Right cardiac atrium (tissue), 5 donors: ENCODE data around the gene MAMDC4. TPM values are rescaled to one million over a fixed set of nuclear protein-coding genes. Genes with fewer than 3 reads are reported as not detected.

ENCODE experiments used
- ATAC-seq, 2 donors: fragments of 200-7000 bp; cut with Tn5 transposase; one replicate each; pipeline versions ENCODE4 v1.8.0 to v1.9.1; 2020; ENCODE audit warnings: moderate library complexity in 2 of 2, mild to moderate bottlenecking in 1 of 2
- DNase-seq, 3 donors: peaks; one replicate each; pipeline ENCODE4 v3.0.0-alpha.2; 2020
- H3K27ac ChIP-seq: one replicate; pipeline ENCODE4 v1.5.1; 2013; ENCODE audit warnings: mild to moderate bottlenecking, low read length, control low read depth, moderate library complexity
- H3K27me3 ChIP-seq: one replicate; pipeline ENCODE4 v1.6.1; 2013; ENCODE audit not compliant: control insufficient read depth, insufficient read depth
- H3K4me1 ChIP-seq: one replicate; pipeline ENCODE4 v1.6.1; 2013; ENCODE audit warnings: low read length; ENCODE audit not compliant: control insufficient read depth, insufficient read depth
- H3K4me3 ChIP-seq: one replicate; pipeline ENCODE4 v1.5.1; 2013; ENCODE audit warnings: low read length, control low read depth
- H3K9me3 ChIP-seq: one replicate; pipeline ENCODE4 v1.6.1; 2013; ENCODE audit warnings: low read length; ENCODE audit not compliant: control insufficient read depth
- WGBS: extraction: QIAGEN DNeasy Blood & Tissue Kit; methylation state at CpG from one replicate; pipeline ENCODE4 v1.1.7; 2013; 5-methylcytosine and 5-hydroxymethylcytosine counted together
- intact Hi-C, 4 donors: fragments of 100-400 bp; cut with DNase I; formaldehyde crosslinking; loops; one replicate each; pipeline versions ENCODE4 v1.11.0 to v1.14.0; 2022 to 2023
- polyA plus RNA-seq: library from polyadenylated mRNA; stranded (reverse); fragments of 200-250 nt; gene quantifications from one replicate; pipeline ENCODE4 v1.2.3, GENCODE V29; 2013
- total RNA-seq, 4 donors: library from RNA; stranded (reverse); fragmentation: NEBNext Ultra II Directional; extraction: Animal tissue kit (Norgen Biotek cat#: 25700); gene quantifications; one replicate each; pipeline ENCODE4 v1.2.1, GENCODE V29; 2021
- donor health status: healthy with polysubstance abuse.
- donor health status: DM: no; HTN: yes; CAD: no.
- donor health status: DM: no; HTN: no; CAD: no.
- donor health status: DM: no; HTN: yes; CAD: no; lungs with severe emphysema.
- donor health status: DM: yes; HTN: yes; CAD: no.

The MAMDC4 gene
- total and polyA plus RNA-seq, 5 donors, result 3.0 to 10.8 (median 5.2) TPM

DNA sequence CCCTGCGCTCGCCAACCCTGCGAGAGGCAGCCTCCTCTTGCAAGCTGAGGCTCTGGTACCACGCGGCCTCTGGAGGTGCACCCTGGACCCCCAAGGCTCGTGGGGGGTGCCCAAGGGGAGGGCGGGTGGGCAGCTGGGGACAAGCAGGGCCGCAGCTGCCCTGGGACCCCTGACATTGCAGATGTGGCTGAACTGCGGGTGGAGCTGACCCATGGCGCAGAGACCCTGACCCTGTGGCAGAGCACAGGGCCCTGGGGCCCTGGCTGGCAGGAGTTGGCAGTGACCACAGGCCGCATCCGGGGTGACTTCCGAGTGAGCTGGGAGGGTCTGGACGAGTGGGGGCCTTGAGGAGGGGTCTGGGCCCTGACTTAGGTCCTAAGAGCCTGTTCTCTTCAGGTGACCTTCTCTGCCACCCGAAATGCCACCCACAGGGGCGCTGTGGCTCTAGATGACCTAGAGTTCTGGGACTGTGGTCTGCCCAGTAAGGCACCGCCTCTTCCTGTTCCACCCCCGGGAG is 1.5 kb downstream of the MAMDC4 start:
- intact Hi-C loops, result loop anchor here in 1 of 4 donors (10.0 kb wide), 1 partner anchor 91 kb away; the partner anchor contains the start of genes C8G and FBXW5
- peak in 2 of 3 donors; percentile 49 to 60 for DNase-seq
- Histone ChIP-seq H3K4me3 (no peak overlapping the region), H3K4me1 (peaks cover 2% of the 10 kb centered on the region), H3K9me3 (no peaks in the 10 kb centered on the region), H3K27me3 (no peaks in the 10 kb centered on the region), H3K27ac (no peak overlapping the region)
- 87% methylated on average over 18 of the region's 18 CpGs for WGBS
- ATAC-seq, result no peak

DNA sequence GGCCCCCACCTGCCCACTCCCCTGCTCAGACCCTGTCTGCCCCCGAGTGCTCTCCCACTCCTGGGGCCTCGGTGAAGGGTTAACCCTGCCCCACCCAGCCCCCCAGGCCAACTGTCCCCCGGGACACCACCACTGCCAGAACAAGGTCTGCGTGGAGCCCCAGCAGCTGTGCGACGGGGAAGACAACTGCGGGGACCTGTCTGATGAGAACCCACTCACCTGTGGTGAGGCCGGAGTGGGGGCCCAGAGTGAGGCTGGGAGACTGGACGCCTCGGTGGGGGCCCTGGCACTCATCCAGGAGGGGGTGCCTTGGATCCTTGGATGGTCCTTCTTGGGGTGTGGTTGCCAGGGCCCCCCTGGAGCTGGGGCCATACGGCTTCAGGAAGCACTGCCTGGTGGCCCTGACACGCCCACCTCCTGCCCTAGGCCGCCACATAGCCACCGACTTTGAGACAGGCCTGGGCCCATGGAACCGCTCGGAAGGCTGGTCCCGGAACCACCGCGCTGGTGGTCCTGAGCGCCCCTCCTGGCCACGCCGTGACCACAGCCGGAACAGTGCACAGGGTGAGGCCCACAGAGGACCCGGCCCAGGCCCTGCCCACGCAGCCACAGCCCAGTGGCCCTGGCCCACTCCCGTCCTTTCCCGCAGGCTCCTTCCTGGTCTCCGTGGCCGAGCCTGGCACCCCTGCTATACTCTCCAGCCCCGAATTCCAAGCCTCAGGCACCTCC is 2.1 kb downstream of the MAMDC4 start:
- Histone ChIP-seq H3K27ac (no peak overlapping the region), H3K9me3 (no peaks in the 10 kb centered on the region), H3K27me3 (no peaks in the 10 kb centered on the region), H3K4me3 (no peak overlapping the region), H3K4me1 (peaks cover 2% of the 10 kb centered on the region)
- intact Hi-C loops, result loop anchor here in 1 of 4 donors (10.0 kb wide), 1 partner anchor 91 kb away; the partner anchor contains the start of genes C8G and FBXW5
- 74% methylated on average over 30 of the region's 30 CpGs for WGBS
- peak; percentile 31 to 77 (median 58) for DNase-seq
- no peak for ATAC-seq

DNA sequence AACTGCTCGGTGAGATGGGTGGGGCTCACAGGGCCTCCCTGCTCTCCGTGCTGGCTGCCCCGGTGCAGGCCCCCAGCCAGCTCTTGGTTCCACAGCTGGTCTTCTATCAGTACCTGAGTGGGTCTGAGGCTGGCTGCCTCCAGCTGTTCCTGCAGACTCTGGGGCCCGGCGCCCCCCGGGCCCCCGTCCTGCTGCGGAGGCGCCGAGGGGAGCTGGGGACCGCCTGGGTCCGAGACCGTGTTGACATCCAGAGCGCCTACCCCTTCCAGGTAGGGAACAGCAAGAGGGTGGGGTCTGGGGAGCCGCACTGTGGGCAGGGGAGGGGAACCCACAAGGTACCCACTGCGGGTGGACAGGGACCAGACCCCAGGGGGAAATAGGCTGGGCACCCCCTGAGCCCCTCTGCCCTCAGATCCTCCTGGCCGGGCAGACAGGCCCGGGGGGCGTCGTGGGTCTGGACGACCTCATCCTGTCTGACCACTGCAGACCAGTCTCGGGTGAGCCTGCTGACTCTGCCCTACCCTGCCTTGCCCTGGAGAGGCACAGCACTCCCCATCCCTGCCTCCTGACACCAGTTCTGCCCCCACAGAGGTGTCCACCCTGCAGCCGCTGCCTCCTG is 2.8 kb downstream of the MAMDC4 start:
- intact Hi-C loops, result loop anchor here in 2 of 4 donors (5.0 to 10.0 kb wide), 2 partner anchors 53 to 90 kb away; partner anchors contain the start of genes C8G (in 1 of the 2) and FBXW5 (in 1 of the 2)
- 82% methylated on average over 23 of the region's 23 CpGs for WGBS

DNA sequence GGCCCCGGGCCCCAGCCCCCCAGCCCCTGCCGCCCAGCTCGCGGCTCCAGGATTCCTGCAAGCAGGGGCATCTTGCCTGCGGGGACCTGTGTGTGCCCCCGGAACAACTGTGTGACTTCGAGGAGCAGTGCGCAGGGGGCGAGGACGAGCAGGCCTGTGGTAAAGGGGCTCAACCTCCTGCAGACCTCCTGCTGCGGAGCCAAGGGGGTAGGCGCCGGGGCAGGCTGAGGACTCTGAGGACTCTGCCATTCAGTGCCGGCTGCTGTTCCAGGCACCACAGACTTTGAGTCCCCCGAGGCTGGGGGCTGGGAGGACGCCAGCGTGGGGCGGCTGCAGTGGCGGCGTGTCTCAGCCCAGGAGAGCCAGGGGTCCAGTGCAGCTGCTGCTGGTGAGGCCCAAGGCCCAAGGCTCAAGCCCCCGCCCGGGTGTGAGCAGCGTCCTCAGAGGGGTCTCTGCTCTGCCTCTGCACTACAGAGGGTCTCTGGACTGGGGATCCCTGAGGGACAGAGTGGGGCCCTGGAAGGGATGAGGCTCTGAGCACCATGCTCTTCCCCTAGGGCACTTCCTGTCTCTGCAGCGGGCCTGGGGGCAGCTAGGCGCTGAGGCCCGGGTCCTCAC is 3.4 kb downstream of the MAMDC4 start:
- WGBS, result 74% methylated on average over 26 of the region's 26 CpGs
- Histone ChIP-seq H3K27me3 (no peaks in the 10 kb centered on the region), H3K4me1 (no peaks in the 10 kb centered on the region), H3K9me3 (no peaks in the 10 kb centered on the region), H3K27ac (no peak overlapping the region), H3K4me3 (no peak overlapping the region)
- ATAC-seq (no peak), DNase-seq (peak; percentile 30 to 79 (median 68))
- intact Hi-C loops, result loop anchor here in 2 of 4 donors (5.0 to 10.0 kb wide), 2 partner anchors 53 to 89 kb away; partner anchors contain the start of genes C8G (in 1 of the 2) and FBXW5 (in 1 of the 2)

More for the DNA sequence above, 2.8 kb downstream of the MAMDC4 start:
- H3K27ac ChIP-seq, result no peak overlapping the region
- peak in 2 of 3 donors; percentile 35 to 63 for DNase-seq
- no peaks in the 10 kb centered on the region for H3K9me3 ChIP-seq
- H3K27me3 ChIP-seq, result no peaks in the 10 kb centered on the region
- H3K4me3 ChIP-seq, result no peak overlapping the region
- peaks cover 2% of the 10 kb centered on the region for H3K4me1 ChIP-seq
- no peak for ATAC-seq

DNA sequence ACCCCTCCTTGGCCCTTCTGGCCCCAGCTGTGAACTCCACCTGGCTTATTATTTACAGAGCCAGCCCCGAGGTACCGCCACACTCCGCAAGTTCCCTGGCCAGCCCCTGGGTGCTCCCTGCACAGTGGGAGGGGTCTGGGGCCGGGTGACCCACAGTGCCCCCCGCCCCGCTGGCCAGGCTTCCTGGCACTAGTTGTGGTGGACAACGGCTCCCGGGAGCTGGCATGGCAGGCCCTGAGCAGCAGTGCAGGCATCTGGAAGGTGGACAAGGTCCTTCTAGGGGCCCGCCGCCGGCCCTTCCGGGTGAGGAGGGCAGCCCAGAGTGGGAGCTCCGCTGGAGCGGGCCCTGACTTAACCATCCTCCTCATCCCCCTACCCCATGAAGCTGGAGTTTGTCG is 3.9 kb downstream of the MAMDC4 start:
- Histone ChIP-seq H3K27me3 (no peaks in the 10 kb centered on the region), H3K27ac (no peak overlapping the region), H3K4me1 (no peaks in the 10 kb centered on the region), H3K9me3 (no peaks in the 10 kb centered on the region), H3K4me3 (no peak overlapping the region)
- intact Hi-C loops, result loop anchor here in 2 of 4 donors (5.0 to 10.0 kb wide), 2 partner anchors 54 to 89 kb away; partner anchors contain the start of genes C8G (in 1 of the 2) and FBXW5 (in 1 of the 2)
- DNase-seq, result peak in 2 of 3 donors; percentile 50 to 57
- WGBS, result 70% methylated on average over 15 of the region's 15 CpGs
- no peak for ATAC-seq

DNA sequence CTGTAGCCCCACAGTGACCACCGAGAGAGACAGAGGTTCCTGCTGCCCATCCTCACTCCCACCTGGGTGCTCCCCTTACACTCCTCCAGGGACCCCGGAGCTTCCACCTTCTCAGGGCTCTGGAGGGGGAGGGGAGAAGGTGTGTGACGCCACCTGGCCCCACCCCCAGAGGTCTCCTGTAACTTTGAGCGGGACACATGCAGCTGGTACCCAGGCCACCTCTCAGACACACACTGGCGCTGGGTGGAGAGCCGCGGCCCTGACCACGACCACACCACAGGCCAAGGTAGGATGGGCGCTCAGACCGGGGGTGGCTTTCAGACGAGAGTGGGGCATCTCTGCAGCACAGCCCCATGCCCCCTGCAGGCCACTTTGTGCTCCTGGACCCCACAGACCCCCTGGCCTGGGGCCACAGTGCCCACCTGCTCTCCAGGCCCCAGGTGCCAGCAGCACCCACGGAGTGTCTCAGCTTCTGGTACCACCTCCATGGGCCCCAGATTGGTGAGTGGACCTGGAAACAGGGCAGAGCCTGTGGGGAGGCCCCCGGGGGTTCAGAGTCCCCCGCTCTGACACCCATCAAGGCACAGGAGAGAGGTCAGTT is 4.5 kb downstream of the MAMDC4 start:
- H3K4me1 ChIP-seq, result no peaks in the 10 kb centered on the region
- DNase-seq (peak in 2 of 3 donors; percentile 20 to 42), ATAC-seq (no peak)
- H3K9me3 ChIP-seq, result no peaks in the 10 kb centered on the region
- intact Hi-C loops, result loop anchor here in 2 of 4 donors (5.0 to 10.0 kb wide), 2 partner anchors 54 to 88 kb away; partner anchors contain the start of genes C8G (in 1 of the 2) and FBXW5 (in 1 of the 2)
- H3K27me3 ChIP-seq, result no peaks in the 10 kb centered on the region
- WGBS, result 79% methylated on average over 14 of the region's 14 CpGs
- H3K27ac ChIP-seq, result no peak overlapping the region
- H3K4me3 ChIP-seq, result no peak overlapping the region

DNA sequence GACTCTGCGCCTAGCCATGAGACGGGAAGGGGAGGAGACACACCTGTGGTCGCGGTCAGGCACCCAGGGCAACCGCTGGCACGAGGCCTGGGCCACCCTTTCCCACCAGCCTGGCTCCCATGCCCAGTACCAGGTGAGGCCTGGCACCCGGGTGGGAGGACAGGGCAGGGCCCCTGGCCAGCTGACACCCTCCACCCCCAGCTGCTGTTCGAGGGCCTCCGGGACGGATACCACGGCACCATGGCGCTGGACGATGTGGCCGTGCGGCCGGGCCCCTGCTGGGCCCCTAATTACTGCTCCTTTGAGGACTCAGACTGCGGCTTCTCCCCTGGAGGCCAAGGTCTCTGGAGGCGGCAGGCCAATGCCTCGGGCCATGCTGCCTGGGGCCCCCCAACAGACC is 5.0 kb downstream of the MAMDC4 start:
- Histone ChIP-seq H3K9me3 (no peaks in the 10 kb centered on the region), H3K4me1 (no peaks in the 10 kb centered on the region), H3K27me3 (no peaks in the 10 kb centered on the region), H3K27ac (no peak overlapping the region), H3K4me3 (no peak overlapping the region)
- no peak for ATAC-seq
- WGBS, result 88% methylated on average over 19 of the region's 19 CpGs
- intact Hi-C loops, result loop anchor here in 2 of 4 donors (5.0 to 10.0 kb wide), 2 partner anchors 55 to 88 kb away; partner anchors contain the start of genes C8G (in 1 of the 2) and FBXW5 (in 1 of the 2)
- peak; percentile 18 to 56 (median 54) for DNase-seq

DNA sequence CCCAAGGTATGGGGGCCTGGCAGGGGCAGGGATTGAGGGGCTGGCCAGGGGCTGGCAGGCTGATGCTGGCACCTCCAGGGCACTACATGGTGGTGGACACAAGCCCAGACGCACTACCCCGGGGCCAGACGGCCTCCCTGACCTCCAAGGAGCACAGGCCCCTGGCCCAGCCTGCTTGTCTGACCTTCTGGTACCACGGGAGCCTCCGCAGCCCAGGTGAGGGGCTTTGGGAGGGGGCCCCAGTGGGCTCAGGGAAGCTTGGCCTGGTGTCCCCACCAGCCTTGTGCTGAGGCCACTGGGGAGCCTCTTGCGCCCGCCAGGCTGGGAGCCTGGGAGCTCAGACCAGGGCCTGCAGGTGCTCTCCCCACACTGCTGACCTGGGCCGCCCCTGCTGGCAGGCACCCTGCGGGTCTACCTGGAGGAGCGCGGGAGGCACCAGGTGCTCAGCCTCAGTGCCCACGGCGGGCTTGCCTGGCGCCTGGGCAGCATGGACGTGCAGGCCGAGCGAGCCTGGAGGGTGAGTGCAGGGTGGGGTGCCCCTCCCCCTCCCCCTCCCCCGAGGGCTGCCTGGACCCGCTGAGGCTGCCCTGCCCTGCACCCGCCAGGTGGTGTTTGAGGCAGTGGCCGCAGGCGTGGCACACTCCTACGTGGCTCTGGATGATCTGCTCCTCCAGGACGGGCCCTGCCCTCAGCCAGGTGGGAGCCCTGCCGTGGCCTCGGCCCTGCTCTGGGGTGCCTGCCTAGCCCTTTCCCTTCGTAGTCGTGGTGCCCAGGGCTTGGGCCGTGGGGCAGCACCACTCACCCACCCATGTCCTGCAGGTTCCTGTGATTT is 5.7 kb downstream of the MAMDC4 start:
- intact Hi-C loops, result loop anchor here in 2 of 4 donors (5.0 to 10.0 kb wide), 2 partner anchors 55 to 87 kb away; partner anchors contain the start of genes C8G (in 1 of the 2) and FBXW5 (in 1 of the 2)
- Histone ChIP-seq H3K27ac (no peak overlapping the region), H3K4me3 (no peak overlapping the region), H3K9me3 (no peaks in the 10 kb centered on the region), H3K27me3 (no peaks in the 10 kb centered on the region), H3K4me1 (no peaks in the 10 kb centered on the region)
- WGBS, result 85% methylated on average over 29 of the region's 29 CpGs
- DNase-seq (peak in 2 of 3 donors; percentile 47 to 56), ATAC-seq (no peak)

DNA sequence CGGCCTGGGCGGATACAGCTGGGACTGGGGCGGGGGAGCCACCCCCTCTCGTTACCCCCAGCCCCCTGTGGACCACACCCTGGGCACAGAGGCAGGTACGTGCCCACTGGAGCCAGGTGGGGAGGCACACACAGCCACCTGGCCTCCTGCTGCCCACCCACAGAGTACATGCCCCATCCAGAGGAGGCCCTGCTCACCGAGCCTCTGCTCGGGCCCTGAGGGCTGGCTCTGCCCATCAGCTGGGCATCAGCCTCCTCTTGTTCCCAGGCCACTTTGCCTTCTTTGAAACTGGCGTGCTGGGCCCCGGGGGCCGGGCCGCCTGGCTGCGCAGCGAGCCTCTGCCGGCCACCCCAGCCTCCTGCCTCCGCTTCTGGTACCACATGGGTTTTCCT is 6.3 kb downstream of the MAMDC4 start:
- H3K27ac ChIP-seq, result no peak overlapping the region
- H3K4me1 ChIP-seq, result no peaks in the 10 kb centered on the region
- H3K4me3 ChIP-seq, result no peak overlapping the region
- DNase-seq (peak in 1 of 3 donors; percentile 45), ATAC-seq (no peak)
- H3K9me3 ChIP-seq, result no peaks in the 10 kb centered on the region
- intact Hi-C loops, result loop anchor here in 2 of 4 donors (5.0 to 10.0 kb wide), 2 partner anchors 56 to 86 kb away; partner anchors contain the start of genes C8G (in 1 of the 2) and FBXW5 (in 1 of the 2)
- H3K27me3 ChIP-seq, result no peaks in the 10 kb centered on the region
- WGBS, result 92% methylated on average over 15 of the region's 15 CpGs
